Measurements from ENCODE around the gene MACROD2.

GRCh38 chr20:14782731-14783130 is 787.4 kb downstream of the MACROD2 start:
- TF ChIP-seq CTCF (optimal IDR thresholded peaks at IDR 0.05 in 1 of 3, IDR thresholded peaks at IDR 0.05 in 1 of 3, conservative IDR thresholded peaks at IDR 0.05 in 1 of 3; ENCODE audit: extremely low read depth in 1 of 3, insufficient read depth in 2 of 3, low read length in 3 of 3) (no peak), EZH2 (IDR thresholded peaks at IDR 0.05; ENCODE audit: low read length) (no peak)
